GM23248 (cell line): ENCODE measurements around the gene GEN1. TPM values are rescaled to one million over a fixed set of nuclear protein-coding genes. Genes with fewer than 3 reads are reported as not detected.

ENCODE experiments used
- DNase-seq: peaks from one replicate; pipeline ENCODE4 v3.0.0-alpha.2; 2015
- H2AFZ ChIP-seq: fragments of 200-600 bp; sonication (generic); 2 replicates; pipeline ENCODE4 v1.6.1; 2016; ENCODE audit warnings: antibody characterized with exemption
- H3F3A ChIP-seq: fragments of 200-600 bp; sonication (generic); 2 replicates; pipeline ENCODE4 v1.6.1; 2016; ENCODE audit warnings: mild to moderate bottlenecking, antibody characterized with exemption, mixed run types; ENCODE audit not compliant: insufficient read depth
- H3K27ac ChIP-seq: fragments of 200-600 bp; sonication (generic); 2 replicates; pipeline ENCODE4 v1.5.1; 2016; ENCODE audit warnings: mild to moderate bottlenecking
- H3K27me3 ChIP-seq: fragments of 200-600 bp; sonication (generic); replicated peaks from 2 replicates; pipeline ENCODE4 v1.6.1; 2016; ENCODE audit warnings: mild to moderate bottlenecking; ENCODE audit not compliant: insufficient read depth
- H3K36me3 ChIP-seq: fragments of 200-600 bp; sonication (generic); 2 replicates; pipeline ENCODE4 v1.6.1; 2016; ENCODE audit warnings: low read depth, mild to moderate bottlenecking
- H3K4me1 ChIP-seq: fragments of 200-600 bp; sonication (generic); 2 replicates; pipeline ENCODE4 v1.6.1; 2016; ENCODE audit warnings: mild to moderate bottlenecking; ENCODE audit not compliant: insufficient read depth
- H3K4me2 ChIP-seq: fragments of 200-600 bp; sonication (generic); one replicate; pipeline ENCODE4 v1.6.1; 2016; ENCODE audit warnings: mild to moderate bottlenecking; ENCODE audit not compliant: unreplicated experiment
- H3K4me3 ChIP-seq: fragments of 200-600 bp; sonication (generic); 2 replicates; pipeline ENCODE4 v1.5.1; 2016; ENCODE audit warnings: mild to moderate bottlenecking
- H3K79me2 ChIP-seq: fragments of 200-600 bp; sonication (generic); 2 replicates; pipeline ENCODE4 v1.6.1; 2016; ENCODE audit warnings: mild to moderate bottlenecking; ENCODE audit not compliant: insufficient read depth
- H3K9ac ChIP-seq: fragments of 200-600 bp; sonication (generic); 2 replicates; pipeline ENCODE4 v1.6.1; 2016; ENCODE audit warnings: mild to moderate bottlenecking
- H3K9me2 ChIP-seq: fragments of 200-600 bp; sonication (generic); 2 replicates; pipeline ENCODE4 v1.6.1; 2016; ENCODE audit warnings: mixed run types, mild to moderate bottlenecking, moderate library complexity; ENCODE audit not compliant: insufficient read depth
- H3K9me3 ChIP-seq: fragments of 200-600 bp; sonication (generic); one replicate; pipeline ENCODE4 v1.6.1; 2017; ENCODE audit warnings: low read depth
- H4K20me1 ChIP-seq: fragments of 200-600 bp; sonication (generic); 2 replicates; pipeline ENCODE4 v1.6.0; 2016; ENCODE audit not compliant: insufficient read depth
- EZH2 ChIP-seq: fragments of 200-600 bp; sonication (generic); IDR thresholded peaks from 2 replicates; pipeline ENCODE4 v1.6.1; 2018; ENCODE audit warnings: antibody characterized with exemption, mild to moderate bottlenecking; ENCODE audit not compliant: insufficient read depth, poor library complexity, severe bottlenecking
- EZH2phosphoT487 ChIP-seq: fragments of 200-600 bp; sonication (generic); IDR thresholded peaks from 2 replicates; pipeline ENCODE4 v1.6.1; 2018; ENCODE audit warnings: antibody characterized with exemption, moderate library complexity, mild to moderate bottlenecking, low read depth; ENCODE audit not compliant: insufficient read depth
- WGBS, 2 experiments: methylation state at CpG; one replicate each; pipeline ENCODE4 v1.1.6; 2015 to 2017; ENCODE audit warnings: low lambda C conversion rate in 2 of 2, low coverage in 1 of 2; ENCODE audit errors: missing lambda C conversion rate in 2 of 2; 5-methylcytosine and 5-hydroxymethylcytosine counted together
- in situ Hi-C: fragments of 300-500 bp; cut with MboI; formaldehyde crosslinking; loops from 2 replicates; pipeline ENCODE4 v1.15.0; 2020
- polyA plus RNA-seq: library from polyadenylated mRNA; unstranded; fragments of >200 nt; fragmentation: Nextera tagmentation; extraction: Ambion mirVana; gene quantifications from 2 replicates; pipeline ENCODE4 v1.2.1, GENCODE V29; 2016
- total RNA-seq: library from RNA; depleted of rRNA; stranded (reverse); fragments of >200 nt; shearing (Covaris generic); gene quantifications from 2 replicates; pipeline ENCODE4 v1.2.3, GENCODE V29; 2014

GEN1 gene
- total and polyA plus RNA-seq, 2 experiments from 2014 or later = 3.9 to 10.2 TPM

- 61 to 62% methylated on average over 3 of the region's 3 CpGs for WGBS, 2 experiments
- no peak for DNase-seq
- no peak overlapping the region for H3K9ac ChIP-seq
Observed at GRCh38 chr2:17786727-17787126, 32.8 kb downstream of the GEN1 start.

GRCh38 chr2:17788773-17789172 lies 34.8 kb downstream of the GEN1 start:
- in situ Hi-C loops = no loop called here
- H3K4me2 ChIP-seq = no peak overlapping the region
- 32 to 35% methylated on average over 4 of the region's 4 CpGs for WGBS, 2 experiments
- H3K79me2 ChIP-seq = no peaks in the 10 kb centered on the region
- no peak overlapping the region for H3K9ac ChIP-seq
- DNase-seq = no peak
- H3K4me1 ChIP-seq = peaks cover 6% of the 10 kb centered on the region; the same call in 1 of the 2 replicates
- H3K27ac ChIP-seq = no peak overlapping the region
- H4K20me1 ChIP-seq = no peaks in the 10 kb centered on the region
- no peaks in the 10 kb centered on the region for H3K9me3 ChIP-seq
- H3K4me3 ChIP-seq = no peak overlapping the region
- H3F3A ChIP-seq = peaks cover 9% of the 10 kb centered on the region; the same call in 1 of the 2 replicates
- TF ChIP-seq EZH2phosphoT487 = no peak
- TF ChIP-seq EZH2 = no peak
- H3K27me3 ChIP-seq = no peaks in the 10 kb centered on the region
- no peak overlapping the region for H2AFZ ChIP-seq
- H3K9me2 ChIP-seq = no peaks in the 10 kb centered on the region
- H3K36me3 ChIP-seq = no peaks in the 10 kb centered on the region

More at GRCh38 chr2:17786727-17787126, 32.8 kb downstream of the GEN1 start:
- Histone ChIP-seq H3K36me3 (no peaks in the 10 kb centered on the region), H3F3A (peaks cover 5% of the 10 kb centered on the region; the same call in 1 of the 2 replicates), H3K27me3 (no peaks in the 10 kb centered on the region), H3K4me2 (no peak overlapping the region), H3K79me2 (no peaks in the 10 kb centered on the region), H3K4me3 (no peak overlapping the region), H2AFZ (no peak overlapping the region), H3K27ac (no peak overlapping the region), H3K9me2 (no peaks in the 10 kb centered on the region), H4K20me1 (no peaks in the 10 kb centered on the region), H3K4me1 (peaks cover 5% of the 10 kb centered on the region; the same call in 1 of the 2 replicates), H3K9me3 (no peaks in the 10 kb centered on the region)
- TF ChIP-seq EZH2phosphoT487 = no peak
- no peak for TF ChIP-seq EZH2
- in situ Hi-C loops = no loop called here

DNA sequence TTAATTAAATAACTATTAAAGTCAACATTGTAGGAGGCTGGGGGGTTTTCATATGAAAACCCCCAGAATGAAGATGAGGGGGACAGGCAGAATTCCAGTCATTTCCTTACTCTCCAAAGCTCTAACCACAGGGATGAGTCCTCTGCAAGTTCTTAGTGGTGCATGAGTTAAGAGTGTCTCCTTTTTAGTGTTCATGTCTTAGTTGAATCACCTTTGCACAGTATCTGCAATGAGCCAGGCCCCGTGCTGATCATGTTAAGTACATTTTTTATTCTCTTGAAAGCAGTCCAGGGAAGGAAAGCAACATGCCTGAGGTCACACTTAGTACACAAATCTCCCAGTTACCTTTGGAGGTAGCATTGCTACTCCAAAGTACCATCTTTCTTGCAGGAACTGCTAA lies 36.6 kb downstream of the GEN1 start:
- TF ChIP-seq EZH2phosphoT487 (no peak), EZH2 (no peak)
- H3K27ac ChIP-seq = no peak overlapping the region
- H3K4me1 ChIP-seq = peaks cover 6% of the 10 kb centered on the region; the same call in 1 of the 2 replicates
- in situ Hi-C loops = no loop called here
- no peaks in the 10 kb centered on the region for H3K79me2 ChIP-seq
- WGBS, 2 experiments = 75 to 87% methylated on average over 1 of the region's 1 CpG
- no peak overlapping the region for H2AFZ ChIP-seq
- DNase-seq = no peak
- H3K4me3 ChIP-seq = no peak overlapping the region
- no peaks in the 10 kb centered on the region for H4K20me1 ChIP-seq
- peaks cover 9% of the 10 kb centered on the region; the same call in 1 of the 2 replicates for H3F3A ChIP-seq
- H3K9me3 ChIP-seq = no peaks in the 10 kb centered on the region
- no peak overlapping the region for H3K4me2 ChIP-seq
- no peaks in the 10 kb centered on the region for H3K36me3 ChIP-seq
- no peak overlapping the region for H3K9ac ChIP-seq
- H3K9me2 ChIP-seq = no peaks in the 10 kb centered on the region
- H3K27me3 ChIP-seq = no peaks in the 10 kb centered on the region

DNA sequence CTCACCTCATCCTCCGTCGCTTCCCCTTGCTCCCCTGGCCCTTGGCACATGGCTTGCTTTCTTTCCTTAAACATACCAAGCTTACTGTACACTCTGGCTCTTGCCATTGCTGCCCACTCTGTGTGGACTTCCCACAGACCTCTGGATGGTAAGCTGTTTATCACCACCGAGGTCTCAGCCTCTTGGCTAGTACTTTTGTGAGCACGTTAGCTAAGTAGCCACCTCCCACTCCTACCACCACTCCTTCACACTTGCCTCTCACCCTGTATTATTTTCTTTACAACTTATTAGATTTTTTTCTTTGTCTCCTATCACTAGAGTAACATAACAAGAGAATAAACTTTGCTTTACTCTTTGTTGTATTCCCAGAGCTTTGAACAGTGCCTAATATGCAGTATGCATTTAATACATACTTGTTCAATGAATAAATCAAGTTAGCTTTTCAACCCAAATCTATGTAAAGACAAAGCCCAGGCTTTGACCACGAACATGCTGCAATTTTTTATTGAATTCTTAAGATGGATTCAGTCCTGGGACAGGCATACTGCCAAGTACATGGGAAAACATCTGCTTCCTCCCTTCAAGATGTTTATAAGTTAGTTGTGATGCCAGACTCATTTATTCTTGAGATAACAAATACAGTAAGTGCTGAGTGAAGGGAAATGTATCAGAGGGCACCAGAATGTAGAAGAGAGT lies 37.3 kb downstream of the GEN1 start:
- H3K36me3 ChIP-seq = no peaks in the 10 kb centered on the region
- H3F3A ChIP-seq = peaks cover 9% of the 10 kb centered on the region; the same call in 1 of the 2 replicates
- no peaks in the 10 kb centered on the region for H3K9me2 ChIP-seq
- H3K4me1 ChIP-seq = peaks cover 6% of the 10 kb centered on the region; the same call in 1 of the 2 replicates
- TF ChIP-seq EZH2 (no peak), EZH2phosphoT487 (no peak)
- H3K9me3 ChIP-seq = no peaks in the 10 kb centered on the region
- no peak overlapping the region for H3K9ac ChIP-seq
- DNase-seq = peak; percentile 42
- WGBS, 2 experiments = 41 to 46% methylated on average over 5 of the region's 5 CpGs
- H3K4me2 ChIP-seq = no peak overlapping the region
- no peak overlapping the region for H3K4me3 ChIP-seq
- H4K20me1 ChIP-seq = no peaks in the 10 kb centered on the region
- no peak overlapping the region for H3K27ac ChIP-seq
- no peak overlapping the region for H2AFZ ChIP-seq
- in situ Hi-C loops = no loop called here
- H3K79me2 ChIP-seq = no peaks in the 10 kb centered on the region
- H3K27me3 ChIP-seq = no peaks in the 10 kb centered on the region
